Uterus (tissue), 4 donors: ENCODE measurements around the gene RREB1. TPM values are rescaled to one million over a fixed set of nuclear protein-coding genes. Genes with fewer than 3 reads are reported as not detected.
A peak's percentile ranks its signal among the peaks of the same experiment; 100 is the strongest.

Source experiments
- DNase-seq, 2 donors: peaks; one replicate each; pipeline ENCODE4 v3.0.0-alpha.2; 2019 to 2020
- H3K27ac ChIP-seq, 2 donors: fragments of 200-600 bp; sonication (generic); 1 replicate in 1 of 2; 2 replicates in 1 of 2; pipeline ENCODE4 v1.5.1; 2016 to 2018
- H3K27me3 ChIP-seq, 2 donors: fragments of 200-600 bp; sonication (generic); one replicate each; pipeline ENCODE4 v1.5.1; 2018 to 2019; ENCODE audit warnings: control low read depth in 1 of 2
- H3K36me3 ChIP-seq, 2 donors: fragments of 200-600 bp; sonication (generic); one replicate each; pipeline ENCODE4 v1.5.1; 2019; ENCODE audit warnings: control low read depth in 1 of 2
- H3K4me1 ChIP-seq, 2 donors: fragments of 200-600 bp; sonication (generic); one replicate each; pipeline ENCODE4 v1.5.1; 2018 to 2019; ENCODE audit warnings: control low read depth in 1 of 2
- H3K4me3 ChIP-seq, 2 donors: fragments of 200-600 bp; sonication (generic); 1 replicate in 1 of 2; 2 replicates in 1 of 2; pipeline ENCODE4 v1.5.1; 2018 to 2019; ENCODE audit warnings: mild to moderate bottlenecking in 1 of 2
- H3K9me3 ChIP-seq, 2 donors: fragments of 200-600 bp; sonication (generic); one replicate each; pipeline ENCODE4 v1.5.1; 2019; ENCODE audit warnings: control low read depth in 1 of 2
- POLR2A ChIP-seq, 2 donors: fragments of 450-650 bp; IDR thresholded peaks; one replicate each; pipeline ENCODE4 v1.6.1; 2016; ENCODE audit warnings: antibody characterized with exemption in 2 of 2, mild to moderate bottlenecking in 1 of 2, moderate library complexity in 1 of 2
- intact Hi-C: fragments of 100-400 bp; cut with DNase I; formaldehyde crosslinking; loops from one replicate; pipeline ENCODE4 v1.15.1; 2023; ENCODE audit warnings: low total_unique reads
- total RNA-seq, 4 donors: library from RNA; depleted of rRNA in 3 of 4; stranded (reverse); fragments of >200 nt in 3 of 4; gene quantifications; one replicate each; pipeline versions ENCODE4 v1.1.0 to v1.2.4, GENCODE V29; 2014 to 2023
- TF ChIP-seq, protein P1 (sequence below), 4 experiments: fragments of 200-600 bp in 2 of 4; fragments of 450-650 bp in 2 of 4; sonication (generic) in 2 of 4; IDR thresholded peaks; one replicate each; pipeline ENCODE4 v1.5.1; 2016 to 2019; ENCODE audit warnings: antibody characterized with exemption in 4 of 4, mild to moderate bottlenecking in 2 of 4, moderate library complexity in 1 of 4
- donor health status: DM: yes; HTN: yes; CAD: no.

The RREB1 gene
- total RNA-seq, 4 donors from 2014 or later, result 15.1 to 65.9 (median 22.7) TPM

DNA sequence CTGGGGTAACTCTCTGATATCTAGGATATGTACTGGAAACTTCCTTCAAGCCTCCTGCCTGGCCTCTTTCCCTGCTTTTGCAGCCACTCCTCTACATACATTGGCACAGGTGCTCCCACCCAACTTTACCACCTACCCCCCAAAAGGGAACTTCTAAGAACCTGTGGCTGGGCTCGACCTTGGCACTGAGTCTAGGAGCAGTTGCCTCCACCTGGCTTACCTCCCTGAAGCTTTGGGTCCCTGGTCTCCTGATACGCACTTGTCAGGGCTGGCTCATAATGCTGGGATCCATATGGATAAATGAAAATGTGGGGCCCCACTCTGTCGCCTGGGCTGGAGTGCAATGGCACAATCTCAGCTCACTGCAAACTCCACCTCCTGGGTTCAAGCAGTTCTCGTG lies 149.0 kb downstream of the RREB1 start:
- H3K27ac ChIP-seq, result no peak overlapping the region
- H3K27me3 ChIP-seq, result no peaks in the 10 kb centered on the region
- no peaks in the 10 kb centered on the region for H3K4me1 ChIP-seq
- H3K4me3 ChIP-seq, result no peak overlapping the region
- no peak for TF ChIP-seq POLR2A (IDR thresholded peaks at IDR 0.05)
- TF ChIP-seq, protein P1, sequence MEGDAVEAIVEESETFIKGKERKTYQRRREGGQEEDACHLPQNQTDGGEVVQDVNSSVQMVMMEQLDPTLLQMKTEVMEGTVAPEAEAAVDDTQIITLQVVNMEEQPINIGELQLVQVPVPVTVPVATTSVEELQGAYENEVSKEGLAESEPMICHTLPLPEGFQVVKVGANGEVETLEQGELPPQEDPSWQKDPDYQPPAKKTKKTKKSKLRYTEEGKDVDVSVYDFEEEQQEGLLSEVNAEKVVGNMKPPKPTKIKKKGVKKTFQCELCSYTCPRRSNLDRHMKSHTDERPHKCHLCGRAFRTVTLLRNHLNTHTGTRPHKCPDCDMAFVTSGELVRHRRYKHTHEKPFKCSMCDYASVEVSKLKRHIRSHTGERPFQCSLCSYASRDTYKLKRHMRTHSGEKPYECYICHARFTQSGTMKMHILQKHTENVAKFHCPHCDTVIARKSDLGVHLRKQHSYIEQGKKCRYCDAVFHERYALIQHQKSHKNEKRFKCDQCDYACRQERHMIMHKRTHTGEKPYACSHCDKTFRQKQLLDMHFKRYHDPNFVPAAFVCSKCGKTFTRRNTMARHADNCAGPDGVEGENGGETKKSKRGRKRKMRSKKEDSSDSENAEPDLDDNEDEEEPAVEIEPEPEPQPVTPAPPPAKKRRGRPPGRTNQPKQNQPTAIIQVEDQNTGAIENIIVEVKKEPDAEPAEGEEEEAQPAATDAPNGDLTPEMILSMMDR (IDR thresholded peaks at IDR 0.05), result no peak
- intact Hi-C loops, result no loop called here
- no peaks in the 10 kb centered on the region for H3K9me3 ChIP-seq
- no peaks in the 10 kb centered on the region for H3K36me3 ChIP-seq
- DNase-seq, result no peak

DNA sequence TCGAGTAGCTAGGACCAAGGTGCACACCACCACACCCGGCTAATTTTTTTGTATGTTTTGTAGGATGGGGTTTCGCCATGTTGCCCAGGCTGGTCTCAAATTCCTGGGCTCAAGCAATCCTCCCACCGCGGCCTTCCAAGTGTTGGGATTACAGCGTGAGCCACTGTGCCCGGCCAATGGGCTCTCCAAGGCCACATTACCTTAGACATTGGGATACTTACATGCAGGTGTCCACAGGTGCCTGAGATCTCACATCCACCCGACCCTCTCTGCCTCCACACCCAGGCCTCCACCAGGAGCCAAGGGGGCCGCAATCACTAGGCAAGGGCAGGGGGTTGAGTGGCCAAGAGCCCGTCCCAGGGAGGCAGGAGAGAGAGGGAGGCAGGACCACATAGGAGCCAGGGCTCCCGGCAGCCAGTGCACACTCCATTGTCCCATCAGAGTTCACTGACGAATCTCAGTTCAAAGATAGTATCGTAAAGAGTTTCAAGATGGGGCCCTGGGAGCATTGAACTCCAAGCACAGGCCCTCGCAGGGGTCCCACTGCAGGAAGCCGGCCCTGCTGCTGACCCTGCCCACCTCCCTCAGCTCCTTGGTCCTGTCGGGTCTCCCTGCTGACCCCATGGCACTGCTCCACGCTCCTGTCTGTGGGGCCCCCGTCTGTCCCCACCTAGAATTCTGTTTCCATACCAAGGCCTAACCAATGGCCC lies 149.9 kb downstream of the RREB1 start:
- TF ChIP-seq, protein P1 (IDR thresholded peaks at IDR 0.05), result no peak
- no peak for TF ChIP-seq POLR2A (IDR thresholded peaks at IDR 0.05)

DNA sequence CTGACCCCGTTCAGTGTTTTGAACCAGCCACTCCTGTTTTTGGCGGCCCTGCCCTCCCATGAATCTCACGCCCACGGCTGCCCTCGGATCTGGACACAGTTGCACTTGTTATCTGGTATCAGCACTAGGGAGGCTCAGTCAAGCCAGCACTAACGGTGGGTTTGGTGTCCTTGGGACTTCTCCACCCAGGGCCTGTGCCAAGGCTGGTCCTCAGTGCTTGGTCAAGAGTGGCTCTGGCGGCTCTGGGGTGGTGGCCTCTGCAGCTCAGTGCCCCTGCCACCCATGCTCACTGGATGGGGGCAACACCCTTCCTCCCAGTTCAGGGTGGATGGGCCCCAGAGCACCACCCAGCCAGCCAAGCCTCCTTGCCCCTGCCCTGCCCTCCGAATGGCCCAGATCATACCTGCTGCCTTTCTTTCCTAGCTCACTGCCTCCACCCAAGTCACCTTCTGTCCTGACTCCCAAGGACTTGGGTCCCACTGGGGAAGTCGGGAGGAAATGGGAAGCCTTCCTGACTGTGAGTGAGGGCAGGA lies 150.5 kb downstream of the RREB1 start:
- Histone ChIP-seq H3K9me3 (no peaks in the 10 kb centered on the region), H3K27me3 (no peaks in the 10 kb centered on the region), H3K4me1 (no peaks in the 10 kb centered on the region), H3K4me3 (no peak overlapping the region), H3K36me3 (no peaks in the 10 kb centered on the region), H3K27ac (no peak overlapping the region)
- intact Hi-C loops, result no loop called here
- TF ChIP-seq, protein P1 (IDR thresholded peaks at IDR 0.05), result no peak
- no peak for TF ChIP-seq POLR2A (IDR thresholded peaks at IDR 0.05)
- no peak for DNase-seq

More for the DNA sequence above, 149.9 kb downstream of the RREB1 start:
- DNase-seq, result no peak
- Histone ChIP-seq H3K4me3 (no peak overlapping the region), H3K4me1 (no peaks in the 10 kb centered on the region), H3K27me3 (no peaks in the 10 kb centered on the region), H3K36me3 (no peaks in the 10 kb centered on the region), H3K9me3 (no peaks in the 10 kb centered on the region), H3K27ac (no peak overlapping the region)
- intact Hi-C loops, result no loop called here

DNA sequence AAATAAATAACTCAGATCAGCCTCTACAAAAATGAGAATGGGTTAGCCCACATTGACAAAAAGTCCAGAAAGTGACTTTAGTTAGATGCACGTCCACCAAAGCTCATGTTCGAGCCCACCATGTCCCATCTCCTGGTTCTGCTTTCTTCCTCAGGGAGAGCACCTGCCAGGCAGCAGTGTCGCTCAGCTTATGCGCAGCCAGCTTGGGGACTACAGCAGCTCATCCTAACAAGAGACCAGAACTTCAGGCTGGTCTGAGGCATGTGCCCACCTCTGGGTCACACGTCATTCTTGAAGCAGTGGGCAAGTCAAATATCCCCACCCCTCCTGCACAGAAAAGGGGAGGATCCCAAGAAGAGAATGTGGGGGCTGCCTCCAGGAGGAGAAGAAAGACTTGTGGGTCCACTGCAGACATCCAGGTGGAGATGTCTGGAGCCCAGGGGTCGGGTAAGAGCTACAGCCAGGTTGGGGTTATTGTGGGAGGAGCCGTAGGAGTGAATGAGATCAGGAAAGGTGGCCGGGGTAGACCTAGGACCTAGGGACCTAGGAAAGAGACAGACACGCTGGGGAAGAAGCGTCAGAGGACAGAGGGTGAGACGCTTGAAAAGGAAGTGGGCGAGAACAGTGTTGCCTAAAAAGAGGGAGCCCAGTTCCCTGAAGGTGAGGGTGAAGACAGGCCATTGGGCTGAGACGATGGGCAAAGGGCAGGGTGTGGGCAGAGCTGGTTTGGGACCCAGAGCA lies 152.7 kb downstream of the RREB1 start:
- H3K4me1 ChIP-seq, result no peaks in the 10 kb centered on the region
- intact Hi-C loops, result no loop called here
- no peak for DNase-seq
- no peaks in the 10 kb centered on the region for H3K27me3 ChIP-seq
- H3K9me3 ChIP-seq, result no peaks in the 10 kb centered on the region
- peak overlapping the region; percentile 49 to 51 for H3K4me3 ChIP-seq
- TF ChIP-seq, protein P1 (IDR thresholded peaks at IDR 0.05), result no peak
- TF ChIP-seq POLR2A (IDR thresholded peaks at IDR 0.05), result no peak
- no peaks in the 10 kb centered on the region for H3K36me3 ChIP-seq
- H3K27ac ChIP-seq, result peak overlapping the region; percentile 65 to 74
